ENCODE measurements around the gene PRKCI. TPM values are rescaled to one million over a fixed set of nuclear protein-coding genes. Genes with fewer than 3 reads are reported as not detected.

PRKCI gene
- total RNA-seq (2014; rRNA removed) (39.5 and 42.2 TPM in 2 replicates), Bru-seq, nascent RNA (percentile 80 among the genes with signal in this experiment), BruChase-seq, experiment 1, labeled RNA remaining after a 6-hour chase (percentile 76 among the genes with signal in this experiment), BruChase-seq, experiment 2, labeled RNA remaining after a 2-hour chase (percentile 78 among the genes with signal in this experiment)
- long read RNA-seq, full-length matches to known transcripts, result 169 of 207 reads
- long read RNA-seq, partial matches to known transcripts, result 5 of 207 reads
- long read RNA-seq, other reads (novel, unspliced or antisense), result 33 of 207 reads

DNA sequence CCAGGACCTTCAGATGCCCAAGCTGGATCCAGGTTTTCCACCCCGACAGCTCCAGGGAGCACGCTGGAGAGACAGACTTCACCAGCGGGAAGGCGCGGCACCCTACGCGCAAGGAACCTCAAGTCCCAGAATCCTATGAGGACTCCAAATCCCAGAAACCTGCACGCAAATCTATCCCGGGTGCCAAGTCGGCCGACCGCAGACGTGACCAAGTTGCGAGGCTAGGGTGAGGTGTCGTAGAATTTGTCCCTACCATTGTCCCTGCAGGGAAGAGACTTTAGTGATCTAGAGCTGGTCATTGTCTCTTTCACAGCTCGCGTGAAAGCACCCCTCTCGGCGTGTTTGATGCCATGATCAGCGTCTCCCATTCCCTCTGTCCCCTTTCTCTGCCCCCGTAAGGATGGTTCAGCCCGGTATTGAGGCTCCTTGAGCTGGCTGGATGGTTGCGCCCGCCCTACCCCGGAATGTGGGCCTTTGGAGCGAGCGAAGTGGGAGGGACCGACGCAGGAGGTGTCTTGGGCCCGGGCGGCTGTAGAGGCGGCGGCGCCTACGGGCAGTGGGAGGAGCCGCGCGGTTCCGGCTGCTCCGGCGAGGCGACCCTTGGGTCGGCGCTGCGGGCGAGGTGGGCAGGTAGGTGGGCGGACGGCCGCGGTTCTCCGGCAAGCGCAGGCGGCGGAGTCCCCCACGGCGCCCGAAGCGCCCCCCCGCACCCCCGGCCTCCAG lies at the start of gene PRKCI:
Gene PRKCI, plus strand, starts transcription at position 501 of the 723 bp plus-strand sequence. CDS start 246 bp downstream, outside the sequence.
- H3K27me3 ChIP-seq (ENCODE audit: low read length), result no peaks in the 10 kb centered on the region
- H2AFZ ChIP-seq (ENCODE audit: low read length), result peak within 1 kb of the TSS; percentile 97
- peaks cover 7% of the 10 kb centered on the region for H3K9me3 ChIP-seq (ENCODE audit: low read length)
- peak within 1 kb of the TSS; percentile 96 for H3K9ac ChIP-seq (ENCODE audit: low read length)
- peak; percentile 95 for ATAC-seq
- peak; percentile 96 for DNase-seq
- peaks cover 8% of the 10 kb centered on the region; the same call in 1 of the 2 replicates for H4K20me1 ChIP-seq (ENCODE audit: low read length)
- ChIA-PET CTCF (no interaction called here), POLR2A (ENCODE audit: unreplicated experiment) (no interaction called here)
- H3K9me2 ChIP-seq (replicated peaks; ENCODE audit: low read length), result no peaks in the 10 kb centered on the region
- H3K4me1 ChIP-seq (ENCODE audit: insufficient read depth, low read length), result peaks cover 7% of the 10 kb centered on the region
- peak within 1 kb of the TSS; percentile 79 for H3K27ac ChIP-seq (ENCODE audit: low read length)
- H3K4me2 ChIP-seq (ENCODE audit: low read length), result peak within 1 kb of the TSS; percentile 97
- TSS peak; percentile 35 for BruUV-seq (replicated peaks)
- intact Hi-C loops (cut with micrococcal nuclease), result loop anchor here (2.0 kb wide), 2 partner anchors 33 to 41 kb away; partner anchors contain the start of gene PHC3
- no peaks in the 10 kb centered on the region for H3F3A ChIP-seq (ENCODE audit: low read length, unreplicated experiment)
- TF ChIP-seq EZH2 (IDR thresholded peaks at IDR 0.05; ENCODE audit: low read length, unreplicated experiment) (no peak), EZH2phosphoT487 (IDR thresholded peaks at IDR 0.05; ENCODE audit: borderline replicate concordance, low read length) (no peak)
- TF ChIP-seq, protein P1, sequence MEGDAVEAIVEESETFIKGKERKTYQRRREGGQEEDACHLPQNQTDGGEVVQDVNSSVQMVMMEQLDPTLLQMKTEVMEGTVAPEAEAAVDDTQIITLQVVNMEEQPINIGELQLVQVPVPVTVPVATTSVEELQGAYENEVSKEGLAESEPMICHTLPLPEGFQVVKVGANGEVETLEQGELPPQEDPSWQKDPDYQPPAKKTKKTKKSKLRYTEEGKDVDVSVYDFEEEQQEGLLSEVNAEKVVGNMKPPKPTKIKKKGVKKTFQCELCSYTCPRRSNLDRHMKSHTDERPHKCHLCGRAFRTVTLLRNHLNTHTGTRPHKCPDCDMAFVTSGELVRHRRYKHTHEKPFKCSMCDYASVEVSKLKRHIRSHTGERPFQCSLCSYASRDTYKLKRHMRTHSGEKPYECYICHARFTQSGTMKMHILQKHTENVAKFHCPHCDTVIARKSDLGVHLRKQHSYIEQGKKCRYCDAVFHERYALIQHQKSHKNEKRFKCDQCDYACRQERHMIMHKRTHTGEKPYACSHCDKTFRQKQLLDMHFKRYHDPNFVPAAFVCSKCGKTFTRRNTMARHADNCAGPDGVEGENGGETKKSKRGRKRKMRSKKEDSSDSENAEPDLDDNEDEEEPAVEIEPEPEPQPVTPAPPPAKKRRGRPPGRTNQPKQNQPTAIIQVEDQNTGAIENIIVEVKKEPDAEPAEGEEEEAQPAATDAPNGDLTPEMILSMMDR (conservative IDR thresholded peaks at IDR 0.05; ENCODE audit: low read depth, low read length), result no peak
- H3K36me3 ChIP-seq (ENCODE audit: low read depth, low read length), result peaks cover 4% of the 10 kb centered on the region; the same call in 1 of the 2 replicates
- peaks cover 44% of the 10 kb centered on the region for H3K79me2 ChIP-seq (ENCODE audit: low read length)
- peak within 1 kb of the TSS; percentile 90 for H3K4me3 ChIP-seq (ENCODE audit: low read length)

DNA sequence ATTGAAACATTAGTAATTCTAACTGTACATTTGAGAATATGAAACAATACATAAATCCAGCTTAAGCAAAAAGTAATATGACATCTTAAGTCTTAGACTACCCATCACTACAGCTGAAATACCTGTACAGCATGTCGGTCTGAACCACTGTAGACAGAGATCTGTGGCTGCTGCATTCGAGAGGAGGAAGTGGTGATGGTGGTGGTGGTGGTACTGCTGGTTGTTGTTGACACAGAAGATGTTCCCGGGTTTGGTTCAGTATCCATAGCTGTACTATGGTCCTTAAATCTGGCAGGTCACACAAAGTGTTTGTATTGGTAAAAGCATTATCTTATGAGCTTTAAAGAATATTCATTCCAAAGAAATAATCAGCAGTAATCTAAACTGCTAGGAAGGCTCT lies 43.6 kb upstream of the PRKCI start:
- Histone ChIP-seq H3K36me3 (ENCODE audit: low read depth, low read length) (peaks cover 31% of the 10 kb centered on the region), H3K9ac (ENCODE audit: low read length) (no peak overlapping the region), H3K9me2 (replicated peaks; ENCODE audit: low read length) (no peaks in the 10 kb centered on the region), H3K4me1 (ENCODE audit: insufficient read depth, low read length) (peaks cover 16% of the 10 kb centered on the region), H3F3A (ENCODE audit: low read length, unreplicated experiment) (no peaks in the 10 kb centered on the region), H3K4me2 (ENCODE audit: low read length) (peak overlapping the region; percentile 93), H3K27me3 (ENCODE audit: low read length) (no peaks in the 10 kb centered on the region), H3K4me3 (ENCODE audit: low read length) (peak overlapping the region; percentile 75), H4K20me1 (ENCODE audit: low read length) (0 out of 2 replicates have a peak, but pooled peaks cover 5% of the 10 kb centered on the region), H2AFZ (ENCODE audit: low read length) (no peak overlapping the region), H3K9me3 (ENCODE audit: low read length) (no peaks in the 10 kb centered on the region), H3K27ac (ENCODE audit: low read length) (no peak overlapping the region), H3K79me2 (ENCODE audit: low read length) (peaks cover 50% of the 10 kb centered on the region)
- POLR2A ChIA-PET (ENCODE audit: unreplicated experiment), result interaction anchor here (0.6 kb wide), 1 partner anchor 44 kb away, joined by 3 read pairs; no protein-coding TSS in a partner anchor
- intact Hi-C loops (cut with micrococcal nuclease), result no loop called here
- CTCF ChIA-PET, result no interaction called here
- no peak for TF ChIP-seq EZH2 (IDR thresholded peaks at IDR 0.05; ENCODE audit: low read length, unreplicated experiment)
- no peak for TF ChIP-seq EZH2phosphoT487 (IDR thresholded peaks at IDR 0.05; ENCODE audit: borderline replicate concordance, low read length)
- TF ChIP-seq, protein P1 (conservative IDR thresholded peaks at IDR 0.05; ENCODE audit: low read depth, low read length), result no peak
- no peak for ATAC-seq
- DNase-seq, result no peak
- BruUV-seq (replicated peaks), result no TSS peak
